ENCODE results near the gene VAV2.

DNA sequence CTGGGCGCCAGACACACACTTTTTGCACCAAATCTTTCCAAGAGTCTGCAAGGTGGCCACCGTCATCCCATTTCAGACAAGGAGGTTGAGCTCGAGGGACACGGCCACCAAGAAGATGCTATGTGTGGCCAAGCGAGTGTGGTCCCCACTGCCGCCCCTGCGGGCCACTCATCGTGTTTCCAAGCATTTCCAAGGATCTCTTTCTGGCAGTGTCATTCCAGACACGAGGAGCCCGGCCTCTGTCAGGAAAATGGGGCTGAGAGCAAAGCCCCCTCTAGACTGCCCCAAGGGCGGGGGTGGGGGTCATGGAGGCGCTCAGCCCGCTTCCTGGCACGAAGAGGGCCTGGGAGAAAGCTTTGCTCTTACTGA lies 10.6 kb downstream of the VAV2 start:
- TF ChIP-seq POLR2AphosphoS5 (IDR thresholded peaks at IDR 0.05; ENCODE audit: low read depth, low read length), result no peak
- TF ChIP-seq, protein P1, sequence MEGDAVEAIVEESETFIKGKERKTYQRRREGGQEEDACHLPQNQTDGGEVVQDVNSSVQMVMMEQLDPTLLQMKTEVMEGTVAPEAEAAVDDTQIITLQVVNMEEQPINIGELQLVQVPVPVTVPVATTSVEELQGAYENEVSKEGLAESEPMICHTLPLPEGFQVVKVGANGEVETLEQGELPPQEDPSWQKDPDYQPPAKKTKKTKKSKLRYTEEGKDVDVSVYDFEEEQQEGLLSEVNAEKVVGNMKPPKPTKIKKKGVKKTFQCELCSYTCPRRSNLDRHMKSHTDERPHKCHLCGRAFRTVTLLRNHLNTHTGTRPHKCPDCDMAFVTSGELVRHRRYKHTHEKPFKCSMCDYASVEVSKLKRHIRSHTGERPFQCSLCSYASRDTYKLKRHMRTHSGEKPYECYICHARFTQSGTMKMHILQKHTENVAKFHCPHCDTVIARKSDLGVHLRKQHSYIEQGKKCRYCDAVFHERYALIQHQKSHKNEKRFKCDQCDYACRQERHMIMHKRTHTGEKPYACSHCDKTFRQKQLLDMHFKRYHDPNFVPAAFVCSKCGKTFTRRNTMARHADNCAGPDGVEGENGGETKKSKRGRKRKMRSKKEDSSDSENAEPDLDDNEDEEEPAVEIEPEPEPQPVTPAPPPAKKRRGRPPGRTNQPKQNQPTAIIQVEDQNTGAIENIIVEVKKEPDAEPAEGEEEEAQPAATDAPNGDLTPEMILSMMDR (IDR thresholded peaks at IDR 0.05), result no peak
- no peak for TF ChIP-seq SIN3A (IDR thresholded peaks at IDR 0.05; ENCODE audit: borderline replicate concordance, insufficient read depth, low read depth, low read length)
